Measurements from ENCODE around the gene FOSL2.

FOSL2 gene

GRCh38 chr2:28392297-28393113 lies at the start of gene FOSL2:
FOSL2 (plus strand) TSS chr2:28392858; CDS start chr2:28393721, 863 bp downstream.
- peak; percentile 99 for DNase-seq (ENCODE audit: low read depth)

- no peak for DNase-seq (ENCODE audit: low read depth)
Measured at GRCh38 chr2:28343184-28343942, 49.3 kb upstream of the FOSL2 start.

GRCh38 chr2:28343971-28344715 lies 48.5 kb upstream of the FOSL2 start:
- no peak for DNase-seq (ENCODE audit: low read depth)

GRCh38 chr2:28344756-28345373 lies 47.8 kb upstream of the FOSL2 start:
- no peak for DNase-seq (ENCODE audit: low read depth)

- no peak for DNase-seq (ENCODE audit: low read depth)
Measured at GRCh38 chr2:28345619-28346018, 47.0 kb upstream of the FOSL2 start.

- no peak for DNase-seq (ENCODE audit: low read depth)
Measured at GRCh38 chr2:28346587-28346986, 46.1 kb upstream of the FOSL2 start.

GRCh38 chr2:28347193-28347592 lies 45.5 kb upstream of the FOSL2 start:
- no peak for DNase-seq (ENCODE audit: low read depth)

- no peak for DNase-seq (ENCODE audit: low read depth)
Measured at GRCh38 chr2:28347596-28347995, 45.1 kb upstream of the FOSL2 start.

GRCh38 chr2:28348149-28348567 lies 44.5 kb upstream of the FOSL2 start:
- no peak for DNase-seq (ENCODE audit: low read depth)

GRCh38 chr2:28348921-28349320 lies 43.7 kb upstream of the FOSL2 start:
- DNase-seq (ENCODE audit: low read depth), result no peak

- no peak for DNase-seq (ENCODE audit: low read depth)
Measured at GRCh38 chr2:28349546-28350165, 43.0 kb upstream of the FOSL2 start.

- no peak for DNase-seq (ENCODE audit: low read depth)
Measured at GRCh38 chr2:28350196-28350595, 42.5 kb upstream of the FOSL2 start.

GRCh38 chr2:28350791-28351285 lies 41.8 kb upstream of the FOSL2 start:
- DNase-seq (ENCODE audit: low read depth), result no peak

GRCh38 chr2:28351621-28352020 lies 41.0 kb upstream of the FOSL2 start:
- DNase-seq (ENCODE audit: low read depth), result no peak

- no peak for DNase-seq (ENCODE audit: low read depth)
Measured at GRCh38 chr2:28352104-28352503, 40.6 kb upstream of the FOSL2 start.

- DNase-seq (ENCODE audit: low read depth), result no peak
Measured at GRCh38 chr2:28352610-28353195, 40.0 kb upstream of the FOSL2 start.

GRCh38 chr2:28354920-28355520 lies 37.6 kb upstream of the FOSL2 start:
- DNase-seq (ENCODE audit: low read depth), result no peak

GRCh38 chr2:28355521-28356094 lies 37.0 kb upstream of the FOSL2 start:
- DNase-seq (ENCODE audit: low read depth), result no peak

- peak; percentile 75 for DNase-seq (ENCODE audit: low read depth)
Measured at GRCh38 chr2:28356095-28356911, 36.4 kb upstream of the FOSL2 start.

Data from GM04503 (cell line).